GM21360 (cell line): Measurements from ENCODE around the gene SEC31A.
"Not testable (repeated sequence)": the region's sequence is repeated elsewhere in the genome, so short reads cannot be mapped to it uniquely, and the experiment has no call there.

Source experiments
- ATAC-seq: cut with Tn5 transposase; IDR thresholded peaks from one replicate; pipeline ENCODE4 v1.9.1; 2021; ENCODE audit warnings: mild to moderate bottlenecking, moderate library complexity; ENCODE audit not compliant: unreplicated experiment

SEC31A gene

GRCh38 chr4:82893942-82894341 lies 3.0 kb upstream of the SEC31A start:
- no peak for ATAC-seq

DNA sequence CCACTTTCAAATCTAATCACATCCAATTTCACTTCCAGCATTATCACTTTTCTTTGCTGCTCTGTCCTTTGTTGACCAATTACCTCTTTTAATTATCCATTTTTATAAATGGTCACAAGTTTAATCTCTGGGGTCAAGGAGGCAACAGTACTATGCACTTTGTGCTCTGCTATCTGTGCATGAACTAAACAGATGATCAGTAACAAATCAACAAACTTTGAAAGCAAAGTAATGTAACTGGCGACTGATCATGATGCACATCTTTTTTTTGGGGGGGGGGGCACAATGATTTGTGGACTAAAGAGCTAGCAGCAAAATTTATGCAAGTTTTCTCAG lies 1.5 kb upstream of the SEC31A start:
- ATAC-seq, result no peak

- no peak for ATAC-seq
Observed at GRCh38 chr4:82891707-82892466, 934 bp upstream of the SEC31A start.

GRCh38 chr4:82890528-82890900 lies 439 bp downstream of the SEC31A start:
- ATAC-seq, result no peak

DNA sequence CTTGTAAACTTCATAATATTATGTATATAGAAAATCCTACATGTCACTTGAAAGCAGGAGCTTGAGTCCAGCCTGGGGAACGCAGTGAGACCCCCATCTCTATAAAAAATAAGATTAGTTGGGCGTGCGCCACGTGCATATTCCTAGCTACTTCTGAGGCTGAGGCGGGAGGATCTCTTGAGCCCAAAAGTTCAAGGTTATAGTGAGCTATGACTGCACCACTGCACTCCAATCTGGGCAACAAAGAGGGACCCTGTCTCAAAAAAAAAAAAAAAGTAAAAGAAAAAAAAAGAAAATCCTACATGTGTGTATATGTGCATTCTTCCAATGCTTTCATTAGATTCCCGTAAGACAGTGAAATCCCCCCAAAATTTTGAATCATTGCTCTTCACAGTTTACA lies 1.7 kb downstream of the SEC31A start:
- ATAC-seq, result no peak

GRCh38 chr4:82886147-82886942 lies 4.6 kb downstream of the SEC31A start:
- no peak for ATAC-seq

DNA sequence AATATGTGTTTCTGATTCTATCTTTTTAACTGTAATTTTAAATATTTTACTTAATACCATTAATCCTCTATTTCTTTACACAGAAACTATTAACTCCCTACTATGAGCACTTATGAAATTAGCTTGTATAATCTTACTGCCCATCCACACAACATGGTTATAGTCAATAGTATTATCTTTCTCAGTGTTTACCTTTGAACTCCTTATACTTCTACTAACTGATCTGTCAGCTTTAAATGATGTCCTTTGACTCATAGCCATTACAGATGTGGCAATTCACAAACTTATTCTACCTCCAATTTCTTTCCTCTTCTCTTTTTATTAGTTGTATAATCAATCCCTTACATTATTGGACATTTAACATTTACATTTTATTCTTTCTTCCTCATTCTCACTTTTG lies 5.5 kb downstream of the SEC31A start:
- no peak for ATAC-seq

GRCh38 chr4:82868572-82868971 lies 22.4 kb downstream of the SEC31A start:
- no peak for ATAC-seq

DNA sequence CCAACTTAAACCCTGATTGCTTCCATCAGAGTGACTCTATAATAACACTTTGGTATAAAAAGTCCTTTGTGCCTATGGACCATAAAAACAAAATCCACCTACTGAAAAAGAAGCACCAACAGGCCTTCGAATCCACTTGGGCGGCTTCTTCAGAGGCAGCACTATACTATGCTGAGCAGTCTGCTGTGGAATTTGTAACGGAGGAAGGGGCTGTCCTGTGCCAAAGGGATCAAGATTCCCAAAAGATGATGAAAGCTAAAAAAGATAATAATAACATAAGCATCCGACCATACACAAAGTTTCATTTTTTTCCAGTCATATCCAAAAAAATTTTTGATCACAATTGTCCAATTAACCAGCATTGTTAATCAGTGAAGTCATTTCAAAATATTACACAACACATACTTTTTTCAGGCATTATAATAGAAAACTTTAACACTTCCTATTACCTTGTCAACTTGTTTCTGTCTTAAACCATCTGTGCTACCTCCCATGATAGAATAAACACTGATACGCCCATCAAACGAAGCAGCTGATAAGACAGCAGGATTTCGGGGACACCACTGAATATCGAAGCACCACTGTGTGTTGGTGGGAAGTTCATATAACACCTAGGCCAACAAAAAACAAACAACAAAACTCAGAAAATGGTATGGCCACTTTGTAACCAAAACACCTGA lies 24.1 kb downstream of the SEC31A start:
- no peak for ATAC-seq

- ATAC-seq, result not testable (repeated sequence)
Observed at GRCh38 chr4:82866033-82866432, 24.9 kb downstream of the SEC31A start.

DNA sequence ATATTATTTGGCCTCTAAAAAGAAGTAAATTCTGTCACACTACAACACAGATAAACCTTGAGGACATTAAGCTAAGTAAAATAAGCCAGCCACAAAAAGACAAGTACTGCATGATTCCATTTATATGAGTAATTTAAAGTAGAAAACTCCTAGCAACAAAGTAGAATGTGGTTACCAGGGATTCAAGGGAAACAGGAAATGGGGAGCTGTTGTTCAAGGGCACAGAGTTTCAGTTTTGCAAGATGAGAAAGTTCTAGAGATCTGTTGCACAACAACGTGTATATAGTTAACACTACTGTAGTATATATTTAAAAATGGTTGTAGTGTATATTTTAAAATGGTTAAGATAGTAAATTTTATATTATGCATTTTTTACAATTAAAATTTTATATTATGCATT lies 25.4 kb downstream of the SEC31A start:
- no peak for ATAC-seq

DNA sequence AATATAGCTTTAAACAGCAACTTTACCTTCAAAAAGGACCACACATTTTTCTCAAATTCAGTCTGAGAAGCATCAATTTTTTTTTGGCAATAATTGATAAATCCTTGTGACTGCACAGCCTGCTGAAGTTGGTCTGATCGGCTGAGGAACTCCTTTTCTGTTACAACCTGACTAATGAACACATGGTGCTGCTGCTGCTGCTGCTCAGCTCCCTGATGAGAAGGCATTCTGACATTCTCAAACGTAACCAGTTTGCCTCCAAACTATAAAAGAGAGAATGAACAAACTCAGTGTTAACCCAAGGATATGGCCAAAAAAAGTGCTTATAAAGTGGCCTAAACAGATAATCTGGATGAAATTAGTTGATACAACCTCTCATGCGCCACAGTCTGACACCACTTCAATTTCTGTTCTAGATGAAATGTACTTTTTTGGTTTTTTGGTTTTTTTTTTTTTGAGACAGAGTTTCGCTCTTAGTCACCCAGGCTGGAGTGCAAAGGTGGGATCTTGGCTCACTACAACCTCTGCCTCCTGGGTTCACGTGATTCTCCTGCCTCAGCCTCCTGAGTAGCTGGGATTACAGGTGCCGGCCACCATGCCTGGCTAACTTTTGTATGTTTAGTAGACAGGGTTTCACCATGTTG lies 26.5 kb downstream of the SEC31A start:
- no peak for ATAC-seq

GRCh38 chr4:82861529-82861928 lies 29.4 kb downstream of the SEC31A start:
- no peak for ATAC-seq

DNA sequence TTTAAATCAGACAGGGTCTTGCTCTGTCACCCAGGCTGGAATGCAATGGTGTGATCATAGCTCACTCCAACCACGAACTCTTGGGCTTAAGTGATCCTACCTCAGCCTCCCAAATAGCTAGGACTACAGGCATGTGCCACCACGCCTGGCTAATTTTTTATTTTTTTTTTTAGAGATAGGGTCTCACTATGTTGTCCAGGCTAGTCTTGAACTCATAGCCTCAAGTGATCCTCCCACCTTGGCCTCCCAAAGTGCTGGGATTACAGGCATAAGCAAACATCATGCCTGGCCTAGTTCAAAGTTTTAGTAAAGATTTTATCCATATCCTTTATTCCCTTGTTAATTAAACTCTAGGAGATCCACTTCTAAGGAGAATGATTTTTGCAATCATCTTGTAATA lies 30.5 kb downstream of the SEC31A start:
- ATAC-seq, result not testable (repeated sequence)

GRCh38 chr4:82852751-82853285 lies 38.1 kb downstream of the SEC31A start:
- no peak for ATAC-seq

DNA sequence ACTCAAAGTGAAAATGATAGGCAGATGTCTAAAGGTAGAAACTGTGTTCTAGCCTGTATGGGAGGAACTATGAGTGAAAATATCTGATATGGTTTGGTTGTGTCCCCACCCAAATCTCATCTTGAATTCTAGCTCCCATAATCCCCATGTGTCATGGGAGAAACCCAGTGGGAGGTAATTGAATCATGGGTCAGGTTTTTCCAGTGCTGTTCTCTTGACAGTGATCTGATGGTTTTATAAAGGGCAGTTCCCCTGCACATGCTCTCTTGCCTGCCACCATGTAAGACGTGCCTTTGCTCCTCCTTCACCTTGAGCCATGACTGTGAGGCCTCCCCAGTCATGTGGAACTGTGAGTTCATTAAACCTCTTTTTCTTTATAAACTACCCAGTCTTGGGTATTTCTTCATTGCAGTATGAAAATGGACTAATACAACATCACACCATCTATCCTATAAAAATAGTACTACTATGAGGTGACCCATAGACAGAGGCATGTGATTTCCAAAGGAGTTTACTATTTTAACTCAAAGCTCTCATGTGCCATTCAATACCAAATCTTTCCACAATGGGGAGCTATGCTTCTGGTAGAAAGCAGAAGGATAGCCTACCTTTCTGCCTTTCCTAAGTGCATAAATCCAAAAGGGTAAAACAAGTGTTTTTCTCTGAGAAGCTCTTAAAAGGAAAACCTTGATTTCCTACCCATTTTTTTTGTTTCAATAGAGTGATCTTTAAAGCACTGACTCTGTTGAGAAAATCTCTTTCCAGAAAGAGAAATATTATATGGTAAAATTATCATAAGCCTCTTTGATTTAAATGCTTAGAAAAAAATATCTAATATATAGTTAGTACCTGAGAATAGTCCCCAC lies 38.8 kb downstream of the SEC31A start:
- no peak for ATAC-seq

DNA sequence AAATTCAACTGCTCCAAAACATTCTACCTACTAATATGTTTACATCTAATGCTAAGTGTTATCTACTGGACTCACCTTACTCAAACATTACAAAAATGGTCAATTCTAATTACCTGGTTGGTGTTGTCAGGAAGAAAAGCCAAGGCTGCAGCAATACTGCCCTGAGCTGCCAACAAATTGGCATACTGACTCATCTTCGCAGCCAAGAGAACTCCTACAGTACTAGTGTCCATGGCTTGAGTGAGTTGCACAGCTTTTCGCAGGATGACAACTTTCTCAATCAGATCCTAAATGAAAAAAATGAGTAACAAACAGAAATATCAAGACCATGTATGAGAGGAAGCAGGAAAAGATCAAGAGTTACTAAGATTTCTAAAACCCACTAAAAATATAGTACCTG lies 39.6 kb downstream of the SEC31A start:
- no peak for ATAC-seq

DNA sequence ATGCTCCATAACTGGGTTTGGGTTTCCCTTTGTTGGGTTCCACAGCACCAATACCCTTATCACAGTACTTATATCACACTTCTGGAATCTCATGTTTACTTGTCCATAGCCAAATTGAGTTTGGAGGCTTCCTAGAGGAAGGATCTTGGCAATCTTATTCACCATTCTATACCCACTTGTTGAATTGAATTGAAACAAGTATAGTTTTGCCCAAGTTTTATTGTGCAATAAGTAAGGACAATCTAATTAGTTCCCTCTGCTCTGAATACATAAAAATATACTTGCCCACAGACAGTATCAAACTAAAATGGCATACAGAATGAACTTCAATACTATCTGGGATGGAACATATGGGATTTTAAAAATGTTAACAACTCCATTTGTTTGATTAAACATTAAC lies 40.3 kb downstream of the SEC31A start:
- ATAC-seq, result no peak

DNA sequence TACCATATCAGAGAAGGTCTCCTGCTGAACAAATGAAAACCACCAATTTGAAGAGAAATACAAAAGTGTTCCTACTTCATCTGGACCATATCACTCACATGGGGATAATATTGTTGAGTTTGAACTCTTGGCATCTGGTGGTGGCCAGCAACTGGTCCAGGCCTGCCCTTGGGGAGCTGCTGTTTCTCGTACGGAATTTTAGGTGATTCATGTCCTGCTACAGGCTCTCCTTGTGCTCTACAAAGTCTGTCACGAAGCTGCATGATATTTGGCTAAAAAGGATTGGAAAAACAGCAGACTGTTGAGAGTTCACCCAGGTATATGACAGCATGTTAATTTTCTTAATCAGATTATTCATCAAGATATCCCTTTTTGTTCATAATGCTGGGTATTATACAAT lies 42.2 kb downstream of the SEC31A start:
- no peak for ATAC-seq

DNA sequence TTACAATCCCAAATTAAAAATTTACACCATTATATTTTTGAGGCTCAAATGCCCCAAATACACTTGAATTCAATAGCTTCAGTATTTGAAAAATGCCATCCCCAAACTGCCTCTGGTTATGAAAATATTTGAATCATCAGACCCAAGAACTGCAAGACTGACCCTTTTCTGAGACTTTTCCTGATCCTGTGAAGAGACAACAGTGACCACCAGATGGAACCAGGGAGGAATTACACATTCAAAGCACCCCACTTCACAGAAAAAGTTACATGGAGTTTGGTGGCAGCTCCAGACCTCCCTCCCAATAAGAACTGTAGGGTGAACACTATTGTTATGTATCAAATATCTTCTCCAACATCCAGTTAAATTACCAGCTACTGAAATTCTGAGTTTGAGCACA lies 48.4 kb downstream of the SEC31A start:
- ATAC-seq, result no peak
